Vagina (tissue), 2 donors: ENCODE data around the gene ACADVL.
"Not testable (repeated sequence)": the region's sequence is repeated elsewhere in the genome, so short reads cannot be mapped to it uniquely, and the experiment has no call there.

ENCODE experiments used
- CTCF ChIP-seq, 3 experiments: fragments of 450-650 bp in 2 of 3; fragments of 200-600 bp in 1 of 3; sonication (generic) in 1 of 3; IDR thresholded peaks; one replicate each; pipeline ENCODE4 v1.5.1; 2017 to 2019; ENCODE audit warnings: antibody characterized with exemption in 3 of 3, mild to moderate bottlenecking in 2 of 3, moderate library complexity in 2 of 3
- POLR2A ChIP-seq, 2 donors: fragments of 450-650 bp; IDR thresholded peaks; one replicate each; pipeline ENCODE4 v1.6.1; 2017; ENCODE audit warnings: antibody characterized with exemption in 2 of 2, mild to moderate bottlenecking in 2 of 2, moderate library complexity in 2 of 2

GRCh38 chr17:7243838-7244237 lies 24.1 kb downstream of the ACADVL start:
- not testable (repeated sequence) for TF ChIP-seq CTCF, POLR2A (IDR thresholded peaks at IDR 0.05)
